ENCODE measurements around the gene PSMA6.
"Not testable (repeated sequence)": the region's sequence is repeated elsewhere in the genome, so short reads cannot be mapped to it uniquely, and the experiment has no call there.

PSMA6 gene

GRCh38 chr14:35351497-35351896, 59.3 kb downstream of the PSMA6 start:
- H3K4ac ChIP-seq (ENCODE audit: low read depth, low read length), result peak overlapping the region; percentile 41
- H3K9ac ChIP-seq (ENCODE audit: low read length), result peak overlapping the region; percentile 12
- no peak overlapping the region for H3K4me3 ChIP-seq (ENCODE audit: low read length)
- no peak for DNase-seq
- peak overlapping the region; percentile 72 for H2AK5ac ChIP-seq (ENCODE audit: low read length)
- H4K5ac ChIP-seq (ENCODE audit: low read length), result no peak overlapping the region
- H3K36me3 ChIP-seq (ENCODE audit: control insufficient read depth, insufficient read depth, low read length), result no peaks in the 10 kb centered on the region
- H3K4me2 ChIP-seq (ENCODE audit: low read length), result no peak overlapping the region
- H3K27me3 ChIP-seq (ENCODE audit: insufficient read depth, low read length, poor library complexity), result no peaks in the 10 kb centered on the region
- H3K23ac ChIP-seq (ENCODE audit: low read length), result no peak overlapping the region
- H3K79me1 ChIP-seq (ENCODE audit: low read length), result no peaks in the 10 kb centered on the region
- WGBS (ENCODE audit: extremely low coverage, insufficient coverage, low lambda C conversion rate), result no CpG with 5 or more reads among the region's 3 CpGs
- H2BK120ac ChIP-seq (ENCODE audit: low read depth, low read length), result peak overlapping the region; percentile 0
- H4K8ac ChIP-seq (ENCODE audit: low read depth, low read length), result no peak overlapping the region
- peak overlapping the region; percentile 72 for H3K18ac ChIP-seq (ENCODE audit: low read length)
- H3K79me2 ChIP-seq (ENCODE audit: control insufficient read depth, insufficient read depth, low read length), result no peaks in the 10 kb centered on the region
- peak overlapping the region; percentile 49 for H3K27ac ChIP-seq (ENCODE audit: low read depth, low read length)
- H3K4me1 ChIP-seq (ENCODE audit: control insufficient read depth, low read depth, low read length), result peaks cover 21% of the 10 kb centered on the region
- H2BK15ac ChIP-seq (replicated peaks; ENCODE audit: low read depth), result no peak overlapping the region
- peak overlapping the region; percentile 83 for H3K56ac ChIP-seq (ENCODE audit: low read length)
- H2BK5ac ChIP-seq (ENCODE audit: low read length), result peak overlapping the region; percentile 36

- no CpG with 5 or more reads among the region's 4 CpGs for WGBS (ENCODE audit: extremely low coverage, insufficient coverage, low lambda C conversion rate)
- Histone ChIP-seq H2BK120ac (ENCODE audit: low read depth, low read length) (peak overlapping the region; percentile 0), H2BK15ac (replicated peaks; ENCODE audit: low read depth) (no peak overlapping the region), H3K79me2 (ENCODE audit: control insufficient read depth, insufficient read depth, low read length) (no peaks in the 10 kb centered on the region), H4K8ac (ENCODE audit: low read depth, low read length) (no peak overlapping the region), H3K4me3 (ENCODE audit: low read length) (no peak overlapping the region), H3K4ac (ENCODE audit: low read depth, low read length) (peak overlapping the region; percentile 49), H2AK5ac (ENCODE audit: low read length) (peak overlapping the region; percentile 72), H3K4me1 (ENCODE audit: control insufficient read depth, low read depth, low read length) (peaks cover 21% of the 10 kb centered on the region), H3K56ac (ENCODE audit: low read length) (peak overlapping the region; percentile 83), H3K9ac (ENCODE audit: low read length) (peak overlapping the region; percentile 12), H3K23ac (ENCODE audit: low read length) (no peak overlapping the region), H3K36me3 (ENCODE audit: control insufficient read depth, insufficient read depth, low read length) (no peaks in the 10 kb centered on the region), H2BK5ac (ENCODE audit: low read length) (peak overlapping the region; percentile 36), H3K27me3 (ENCODE audit: insufficient read depth, low read length, poor library complexity) (no peaks in the 10 kb centered on the region), H3K4me2 (ENCODE audit: low read length) (no peak overlapping the region), H3K79me1 (ENCODE audit: low read length) (no peaks in the 10 kb centered on the region), H3K27ac (ENCODE audit: low read depth, low read length) (peak overlapping the region; percentile 49), H3K18ac (ENCODE audit: low read length) (peak overlapping the region; percentile 72), H4K5ac (ENCODE audit: low read length) (no peak overlapping the region)
- peak; percentile 49 for DNase-seq
These were observed 59.7 kb downstream of the PSMA6 start for GRCh38 chr14:35351897-35352273.

DNA sequence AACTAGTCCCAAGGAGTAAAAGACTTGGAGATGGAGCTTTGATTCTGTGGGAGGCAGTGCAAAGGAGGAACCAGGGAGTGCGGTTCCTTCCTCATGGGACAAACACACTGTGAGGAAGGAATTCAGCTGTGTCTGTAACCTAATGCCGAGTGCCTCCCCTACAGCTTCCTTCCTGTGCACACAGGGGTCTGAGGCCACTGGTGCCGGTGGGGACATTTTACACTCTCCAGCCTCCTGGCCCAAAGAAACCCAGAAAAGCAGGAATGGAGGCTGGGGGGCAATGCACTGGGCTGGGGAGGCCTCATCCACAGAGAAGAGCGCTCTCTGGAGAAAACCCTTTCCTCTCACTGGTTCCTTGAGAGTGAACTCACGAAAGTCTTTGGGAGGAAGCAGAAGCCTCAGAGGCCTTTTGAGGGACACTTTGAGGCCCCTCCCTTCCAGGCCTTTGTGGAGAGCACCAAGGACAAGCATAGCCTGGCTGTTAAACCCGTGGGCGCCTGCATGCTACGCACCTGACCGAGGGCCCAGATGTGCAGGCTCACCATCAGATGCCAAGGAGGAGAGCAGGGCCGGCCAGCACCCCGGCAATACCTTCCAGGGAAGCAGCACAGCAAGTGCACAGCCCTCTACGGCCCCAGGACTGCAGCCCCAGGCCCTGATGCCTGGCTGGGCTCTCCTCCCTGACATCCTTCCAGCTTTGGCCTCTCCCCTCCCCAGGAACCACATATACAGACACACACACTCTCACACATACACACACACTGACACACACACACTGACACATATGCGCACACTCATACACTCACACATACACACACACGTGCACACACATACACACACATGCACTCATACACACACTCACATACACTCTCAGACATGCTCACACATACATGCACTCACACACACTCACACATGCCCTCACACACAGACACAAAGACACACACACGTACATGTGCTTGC, 60.4 kb downstream of the PSMA6 start:
- Histone ChIP-seq H3K36me3 (ENCODE audit: control insufficient read depth, insufficient read depth, low read length) (no peaks in the 10 kb centered on the region), H2BK15ac (replicated peaks; ENCODE audit: low read depth) (no peak overlapping the region), H3K18ac (ENCODE audit: low read length) (peak overlapping the region; percentile 44), H3K79me1 (ENCODE audit: low read length) (no peaks in the 10 kb centered on the region), H3K79me2 (ENCODE audit: control insufficient read depth, insufficient read depth, low read length) (no peaks in the 10 kb centered on the region), H3K4ac (ENCODE audit: low read depth, low read length) (no peak overlapping the region), H2BK120ac (ENCODE audit: low read depth, low read length) (no peak overlapping the region), H3K27ac (ENCODE audit: low read depth, low read length) (peak overlapping the region; percentile 49), H3K4me3 (ENCODE audit: low read length) (no peak overlapping the region), H4K5ac (ENCODE audit: low read length) (no peak overlapping the region), H3K9ac (ENCODE audit: low read length) (peak overlapping the region; percentile 12), H3K56ac (ENCODE audit: low read length) (peak overlapping the region; percentile 83), H2AK5ac (ENCODE audit: low read length) (peak overlapping the region; percentile 99), H3K23ac (ENCODE audit: low read length) (peak overlapping the region; percentile 33), H4K8ac (ENCODE audit: low read depth, low read length) (no peak overlapping the region), H3K4me1 (ENCODE audit: control insufficient read depth, low read depth, low read length) (peaks cover 15% of the 10 kb centered on the region), H3K27me3 (ENCODE audit: insufficient read depth, low read length, poor library complexity) (no peaks in the 10 kb centered on the region), H3K4me2 (ENCODE audit: low read length) (no peak overlapping the region), H2BK5ac (ENCODE audit: low read length) (peak overlapping the region; percentile 90)
- no CpG with 5 or more reads among the region's 15 CpGs for WGBS (ENCODE audit: extremely low coverage, insufficient coverage, low lambda C conversion rate)
- peak; percentile 51 for DNase-seq

GRCh38 chr14:35353409-35354172, 61.4 kb downstream of the PSMA6 start:
- Histone ChIP-seq H2BK5ac (ENCODE audit: low read length) (peak overlapping the region; percentile 51), H4K8ac (ENCODE audit: low read depth, low read length) (no peak overlapping the region), H3K9ac (ENCODE audit: low read length) (no peak overlapping the region), H3K56ac (ENCODE audit: low read length) (peak overlapping the region; percentile 61), H2BK120ac (ENCODE audit: low read depth, low read length) (no peak overlapping the region), H4K5ac (ENCODE audit: low read length) (peak overlapping the region; percentile 37), H3K79me1 (ENCODE audit: low read length) (no peaks in the 10 kb centered on the region), H3K4ac (ENCODE audit: low read depth, low read length) (peak overlapping the region; percentile 60), H3K18ac (ENCODE audit: low read length) (peak overlapping the region; percentile 46), H3K27ac (ENCODE audit: low read depth, low read length) (no peak overlapping the region), H3K79me2 (ENCODE audit: control insufficient read depth, insufficient read depth, low read length) (no peaks in the 10 kb centered on the region), H3K4me3 (ENCODE audit: low read length) (no peak overlapping the region), H3K27me3 (ENCODE audit: insufficient read depth, low read length, poor library complexity) (no peaks in the 10 kb centered on the region), H3K36me3 (ENCODE audit: control insufficient read depth, insufficient read depth, low read length) (no peaks in the 10 kb centered on the region), H2AK5ac (ENCODE audit: low read length) (peak overlapping the region; percentile 43), H3K4me2 (ENCODE audit: low read length) (no peak overlapping the region), H3K4me1 (ENCODE audit: control insufficient read depth, low read depth, low read length) (peaks cover 12% of the 10 kb centered on the region), H2BK15ac (replicated peaks; ENCODE audit: low read depth) (no peak overlapping the region), H3K23ac (ENCODE audit: low read length) (no peak overlapping the region)
- WGBS (ENCODE audit: extremely low coverage, insufficient coverage, low lambda C conversion rate), result no CpG with 5 or more reads among the region's 10 CpGs
- no peak for DNase-seq

DNA sequence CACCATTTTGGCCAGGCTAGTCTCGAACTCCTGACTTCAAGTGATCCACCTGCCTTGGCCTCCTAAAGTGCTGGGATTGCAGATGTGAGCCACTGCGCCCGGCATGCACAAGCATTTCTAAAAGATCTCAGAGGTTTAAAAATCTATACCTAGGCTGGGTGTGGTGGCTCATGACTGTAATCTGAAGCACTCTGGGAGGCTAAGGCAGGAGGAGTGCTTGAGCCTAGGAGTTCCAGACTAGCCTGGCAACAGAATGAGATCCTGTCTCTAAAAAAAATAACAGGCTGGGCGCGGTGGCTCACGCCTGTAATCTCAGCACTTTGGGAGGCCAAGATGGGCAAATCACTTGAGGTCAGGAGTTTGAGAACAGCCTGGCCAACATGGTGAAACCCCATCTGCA, 63.1 kb downstream of the PSMA6 start:
- not testable (repeated sequence) for H3K4me1 ChIP-seq (ENCODE audit: control insufficient read depth, low read depth, low read length); H3K9ac ChIP-seq (ENCODE audit: low read length); H3K27me3 ChIP-seq (ENCODE audit: insufficient read depth, low read length, poor library complexity); H2BK120ac ChIP-seq (ENCODE audit: low read depth, low read length); H3K79me1 ChIP-seq (ENCODE audit: low read length); DNase-seq; H3K36me3 ChIP-seq (ENCODE audit: control insufficient read depth, insufficient read depth, low read length); H2AK5ac ChIP-seq (ENCODE audit: low read length); H4K5ac ChIP-seq (ENCODE audit: low read length); H2BK5ac ChIP-seq (ENCODE audit: low read length); H3K23ac ChIP-seq (ENCODE audit: low read length); H3K79me2 ChIP-seq (ENCODE audit: control insufficient read depth, insufficient read depth, low read length); H3K4me3 ChIP-seq (ENCODE audit: low read length); H3K4me2 ChIP-seq (ENCODE audit: low read length); H2BK15ac ChIP-seq (replicated peaks; ENCODE audit: low read depth); H4K8ac ChIP-seq (ENCODE audit: low read depth, low read length)
- Histone ChIP-seq H3K27ac (ENCODE audit: low read depth, low read length) (peak overlapping the region; percentile 18), H3K4ac (ENCODE audit: low read depth, low read length) (peak overlapping the region; percentile 8), H3K56ac (ENCODE audit: low read length) (peak overlapping the region; percentile 40), H3K18ac (ENCODE audit: low read length) (peak overlapping the region; percentile 19)
- WGBS (ENCODE audit: extremely low coverage, insufficient coverage, low lambda C conversion rate), result no CpG with 5 or more reads among the region's 6 CpGs
